HL-60/S4 treated with phorbol 12-myristate 13-acetate at 8.2 ng/mL for 4 days and 3 days (cell line): ENCODE results near the gene SRD5A3.

Experiments
- in situ Hi-C: fragments of 300-500 bp; cut with MboI; formaldehyde crosslinking; loops from 2 replicates; pipeline ENCODE4 v1.15.0; 2022; ENCODE audit warnings: low sequenced_read_pairs

Gene SRD5A3

DNA sequence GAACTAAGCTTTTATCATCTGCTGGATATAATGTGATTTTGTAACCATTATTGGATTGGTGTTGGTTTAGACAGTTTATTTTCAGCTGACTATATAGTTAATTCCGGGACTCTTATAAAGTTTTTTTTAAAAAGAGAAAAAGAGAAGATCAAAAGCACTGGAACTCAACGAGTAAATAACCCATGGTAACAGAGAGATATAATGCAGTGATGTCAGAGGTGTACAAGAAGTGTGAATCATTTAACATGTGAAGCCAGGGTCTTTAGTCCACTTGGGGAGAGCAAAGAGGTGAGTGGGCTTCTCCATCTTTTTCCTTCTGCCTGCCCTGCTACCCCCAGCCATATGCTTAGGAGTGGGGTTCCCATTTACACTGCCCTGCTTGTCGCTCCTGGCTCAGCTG lies 52.9 kb downstream of the SRD5A3 start:
- in situ Hi-C loops = loop anchor here (25.0 kb wide), 1 partner anchor 463 kb away; the partner anchor contains the start of gene EXOC1

DNA sequence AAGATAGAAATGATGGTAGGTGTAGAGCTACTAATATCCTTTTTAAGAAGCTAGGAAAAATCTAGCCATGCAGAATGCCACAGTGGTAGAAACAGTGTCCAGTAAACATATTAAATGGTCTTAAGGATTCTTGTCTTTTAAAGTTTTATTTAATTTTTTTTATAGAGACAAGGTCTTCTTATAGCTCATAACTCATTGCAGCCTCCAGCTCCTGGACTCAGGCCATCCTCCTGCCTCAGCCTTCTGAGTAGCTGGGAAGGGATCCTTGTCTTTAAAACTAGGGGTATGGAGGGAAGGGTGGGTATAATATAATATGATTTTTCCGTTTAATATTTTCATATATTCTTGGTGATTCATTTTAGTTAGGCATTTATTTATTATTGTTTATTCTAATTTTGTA lies 53.5 kb downstream of the SRD5A3 start:
- in situ Hi-C loops = loop anchor here (25.0 kb wide), 1 partner anchor 463 kb away; the partner anchor contains the start of gene EXOC1

DNA sequence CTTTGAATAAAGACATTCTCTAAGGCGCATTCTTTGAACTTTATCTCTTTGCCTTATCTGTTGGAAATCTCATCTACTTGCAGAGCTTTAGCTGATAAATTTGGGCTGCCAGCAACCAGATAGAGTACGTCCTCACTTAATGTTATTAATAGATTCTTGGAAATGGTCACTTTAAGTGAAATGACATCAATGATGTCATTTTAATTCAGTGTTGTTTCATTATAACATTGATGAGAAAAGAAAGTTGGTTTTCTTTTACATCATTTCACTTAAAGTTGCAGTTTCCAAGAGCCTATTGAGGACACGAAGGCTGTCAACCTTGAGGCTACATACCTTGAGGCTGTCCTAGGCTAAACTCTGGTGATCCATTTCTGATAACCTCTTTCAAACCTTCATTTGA lies 59.0 kb downstream of the SRD5A3 start:
- in situ Hi-C loops = no loop called here

DNA sequence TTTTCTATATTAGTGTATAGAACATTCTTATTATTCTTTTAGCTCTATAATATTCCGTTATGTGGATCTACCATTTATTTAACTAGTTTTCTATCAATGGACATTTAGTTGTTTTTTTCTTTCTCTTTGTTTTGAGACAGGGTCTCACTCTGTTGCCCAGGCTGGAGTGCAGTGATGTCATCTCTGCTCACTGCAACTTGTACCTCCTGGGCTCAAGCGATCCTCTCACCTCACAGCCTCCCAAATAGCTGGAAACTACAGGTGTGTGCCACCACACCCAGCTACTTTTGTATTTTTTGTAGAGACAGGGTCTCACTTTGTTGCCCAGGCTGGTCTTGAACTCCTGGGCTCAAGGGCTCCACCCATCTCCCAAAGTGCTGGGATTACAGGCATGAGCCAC lies 60.5 kb downstream of the SRD5A3 start:
- in situ Hi-C loops = no loop called here

DNA sequence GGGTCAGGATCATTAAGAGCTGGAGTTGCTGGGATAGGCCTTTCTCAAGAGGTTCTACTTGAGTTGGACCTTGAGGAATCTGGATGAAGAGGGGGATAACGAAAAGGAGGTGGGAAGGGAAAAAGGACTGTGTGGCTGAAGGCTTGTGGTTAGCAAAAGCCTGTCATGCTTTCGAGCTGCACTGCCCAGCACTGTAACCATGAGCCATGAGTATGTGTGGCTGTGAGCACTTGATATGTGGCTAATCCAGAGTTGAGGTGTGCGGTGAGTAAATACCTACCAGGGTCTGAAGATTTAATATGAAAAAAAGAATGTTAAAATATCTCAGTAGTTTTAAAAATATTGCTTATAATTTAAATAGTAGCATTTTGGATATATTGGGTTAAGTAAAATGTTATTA lies 61.1 kb downstream of the SRD5A3 start:
- in situ Hi-C loops = no loop called here

DNA sequence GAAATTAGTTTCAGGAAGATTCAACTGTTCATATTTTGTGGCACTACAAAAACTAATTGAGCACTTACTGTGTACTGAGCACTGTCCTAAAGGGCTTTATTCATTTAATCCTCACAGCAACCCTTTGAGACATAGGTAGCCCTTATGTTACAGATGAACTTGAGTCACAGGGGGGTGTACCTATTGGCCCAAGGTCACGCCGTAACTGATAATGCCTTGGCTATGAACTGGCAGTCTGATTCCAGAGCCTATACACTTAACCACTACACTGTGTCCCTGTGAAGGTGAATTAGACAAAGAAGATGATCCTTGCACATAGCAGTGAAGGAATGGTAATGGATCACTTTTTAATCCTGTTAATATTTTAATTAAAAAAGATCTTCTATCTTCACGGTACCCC lies 61.7 kb downstream of the SRD5A3 start:
- in situ Hi-C loops = no loop called here

DNA sequence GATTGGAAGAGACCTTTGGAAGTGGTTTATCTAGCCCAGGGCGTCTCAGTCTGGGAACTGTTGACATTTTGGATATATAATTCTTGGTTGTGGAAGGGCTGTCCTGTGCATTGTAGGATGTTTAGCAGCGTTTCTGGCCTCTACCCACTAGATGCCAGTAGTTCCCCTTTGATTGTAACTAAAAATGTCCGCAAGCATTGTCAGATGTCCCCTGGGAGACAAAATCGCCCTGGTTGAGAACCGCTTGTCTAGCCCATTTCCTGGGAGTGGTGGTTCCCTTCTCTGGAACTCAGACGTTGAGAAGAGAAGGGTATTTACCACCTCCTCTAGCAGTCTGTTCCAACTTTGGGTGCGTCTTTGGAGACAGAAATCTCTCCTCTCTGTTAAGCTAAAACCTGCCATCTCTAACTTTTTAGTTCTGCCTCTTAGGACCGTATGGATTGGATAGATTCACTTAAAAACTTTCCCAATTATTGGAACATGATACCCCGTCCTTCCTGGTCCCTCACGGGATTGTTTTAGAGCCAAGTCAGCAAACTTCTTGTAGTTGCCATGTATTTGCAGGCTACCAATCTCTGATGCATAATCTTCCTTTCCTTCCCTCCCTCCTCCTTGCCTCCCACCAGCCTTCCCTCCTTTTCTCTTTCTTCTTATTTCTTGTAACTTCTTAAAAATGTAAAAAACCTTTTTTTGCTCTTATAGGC lies 63.6 kb downstream of the SRD5A3 start:
- in situ Hi-C loops = no loop called here

DNA sequence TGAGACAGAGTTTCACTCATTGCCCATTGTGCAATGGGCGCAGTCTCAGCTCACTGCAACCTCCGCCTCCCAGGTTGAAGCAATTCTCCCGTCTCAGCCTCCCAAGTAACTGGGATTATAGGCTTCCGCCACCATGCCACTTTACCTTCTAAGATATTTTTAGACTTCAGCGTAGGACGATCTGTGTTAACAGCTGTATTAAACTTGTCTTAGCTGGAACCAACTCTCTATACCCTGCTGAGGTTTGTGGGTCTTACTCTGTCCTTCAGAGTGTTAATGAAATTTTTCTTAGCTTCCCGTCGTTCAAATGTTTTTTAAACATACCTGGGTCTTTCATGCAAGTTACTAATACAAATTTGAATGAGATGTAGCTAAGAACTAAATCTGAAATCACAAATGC lies 64.4 kb downstream of the SRD5A3 start:
- in situ Hi-C loops = no loop called here

DNA sequence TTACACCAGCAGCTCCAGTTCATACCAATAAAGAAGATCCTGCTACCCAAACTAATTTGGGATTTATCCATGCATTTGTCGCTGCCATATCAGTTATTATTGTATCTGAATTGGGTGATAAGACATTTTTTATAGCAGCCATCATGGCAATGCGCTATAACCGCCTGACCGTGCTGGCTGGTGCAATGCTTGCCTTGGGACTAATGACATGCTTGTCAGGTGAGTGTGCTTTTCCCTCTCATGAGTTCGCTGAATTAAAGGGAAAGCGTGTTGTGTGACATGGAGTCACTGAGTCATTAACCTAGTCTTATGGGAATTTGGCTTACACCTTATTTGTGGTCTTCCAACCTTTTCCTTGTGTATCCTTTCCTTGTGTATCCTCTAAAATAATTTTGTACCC lies 65.6 kb downstream of the SRD5A3 start:
- in situ Hi-C loops = no loop called here

DNA sequence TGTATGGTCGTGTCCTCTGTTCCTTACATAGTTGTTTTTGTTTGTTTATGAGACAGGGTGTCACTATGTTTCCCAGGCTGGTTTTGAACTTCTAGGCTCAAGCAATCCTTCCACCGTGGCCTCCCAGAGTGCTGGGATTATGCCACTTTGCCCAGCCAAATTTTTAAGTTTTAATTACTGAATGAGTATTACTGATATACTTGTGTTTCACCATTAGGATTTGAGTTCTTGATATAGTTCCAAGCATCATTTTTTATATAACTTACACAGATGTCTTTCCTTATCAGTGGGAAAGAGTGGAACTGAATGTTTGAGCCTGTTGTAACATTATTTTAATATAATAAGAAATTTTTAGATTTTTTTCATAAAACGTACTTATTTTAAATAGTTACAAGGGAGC lies 70.1 kb downstream of the SRD5A3 start:
- in situ Hi-C loops = no loop called here
